ENCODE measurements around the gene UGT1A9. TPM values are rescaled to one million over a fixed set of nuclear protein-coding genes. Genes with fewer than 3 reads are reported as not detected.

UGT1A9 gene
- polyA plus RNA-seq, 1 donor (not counting 4 experiments of a cell fraction or from before 2014, with no cell fraction given) = not detected

DNA sequence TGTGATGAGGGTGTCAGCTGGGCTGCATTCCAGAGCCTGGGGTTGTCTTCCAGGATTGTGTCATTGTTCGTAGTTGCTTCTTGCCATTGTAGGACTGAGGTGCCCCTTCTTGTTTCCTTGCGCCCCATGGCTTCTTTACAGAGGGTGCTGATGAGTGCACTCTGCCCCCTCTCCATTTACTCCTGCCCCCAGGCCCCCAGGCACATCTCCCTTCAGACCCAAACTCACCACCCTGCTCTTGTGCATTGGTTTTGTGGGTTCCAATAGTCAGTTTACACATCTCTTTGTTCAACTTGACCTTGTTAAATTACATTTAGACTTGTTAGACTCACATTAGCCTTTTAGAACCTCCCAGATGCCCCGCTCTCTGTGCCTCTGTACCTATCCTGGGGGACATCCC lies 149.5 kb downstream of the UGT1A9 start:
- H3K9me3 ChIP-seq (ENCODE audit: control insufficient read depth, low read depth, low read length) = no peaks in the 10 kb centered on the region
- H3K27ac ChIP-seq (ENCODE audit: control insufficient read depth, insufficient read depth, low read length) = no peak overlapping the region
- no peaks in the 10 kb centered on the region for H4K20me1 ChIP-seq (ENCODE audit: control insufficient read depth, extremely low read depth, insufficient read depth, low read length)
- FAIRE-seq (no peak), DNase-seq (ENCODE audit: low read depth, low spot score) (no peak)
- TF ChIP-seq, protein P1, sequence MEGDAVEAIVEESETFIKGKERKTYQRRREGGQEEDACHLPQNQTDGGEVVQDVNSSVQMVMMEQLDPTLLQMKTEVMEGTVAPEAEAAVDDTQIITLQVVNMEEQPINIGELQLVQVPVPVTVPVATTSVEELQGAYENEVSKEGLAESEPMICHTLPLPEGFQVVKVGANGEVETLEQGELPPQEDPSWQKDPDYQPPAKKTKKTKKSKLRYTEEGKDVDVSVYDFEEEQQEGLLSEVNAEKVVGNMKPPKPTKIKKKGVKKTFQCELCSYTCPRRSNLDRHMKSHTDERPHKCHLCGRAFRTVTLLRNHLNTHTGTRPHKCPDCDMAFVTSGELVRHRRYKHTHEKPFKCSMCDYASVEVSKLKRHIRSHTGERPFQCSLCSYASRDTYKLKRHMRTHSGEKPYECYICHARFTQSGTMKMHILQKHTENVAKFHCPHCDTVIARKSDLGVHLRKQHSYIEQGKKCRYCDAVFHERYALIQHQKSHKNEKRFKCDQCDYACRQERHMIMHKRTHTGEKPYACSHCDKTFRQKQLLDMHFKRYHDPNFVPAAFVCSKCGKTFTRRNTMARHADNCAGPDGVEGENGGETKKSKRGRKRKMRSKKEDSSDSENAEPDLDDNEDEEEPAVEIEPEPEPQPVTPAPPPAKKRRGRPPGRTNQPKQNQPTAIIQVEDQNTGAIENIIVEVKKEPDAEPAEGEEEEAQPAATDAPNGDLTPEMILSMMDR (optimal IDR thresholded peaks at IDR 0.05 in 1 of 3, IDR thresholded peaks at IDR 0.05 in 1 of 3, conservative IDR thresholded peaks at IDR 0.05 in 1 of 3; ENCODE audit: extremely low read depth in 1 of 3, insufficient read depth in 2 of 3, low read length in 3 of 3) = no peak
- no peak for TF ChIP-seq EZH2 (IDR thresholded peaks at IDR 0.05; ENCODE audit: low read length)
- dilution Hi-C loops (cut with MboI; ENCODE audit: extremely low pct_ligation_motif_present, low sequenced_read_pairs) = no loop called here
- no peaks in the 10 kb centered on the region for H3K36me3 ChIP-seq (ENCODE audit: control insufficient read depth in 2 of 2, extremely low read depth in 1 of 2, insufficient read depth in 2 of 2, low read length in 2 of 2)
- no peak overlapping the region for H2AFZ ChIP-seq (ENCODE audit: control insufficient read depth, low read length)
- no peak overlapping the region for H3K4me2 ChIP-seq (ENCODE audit: control insufficient read depth, extremely low read depth, insufficient read depth, low read depth, low read length)
- H3K27me3 ChIP-seq (ENCODE audit: control insufficient read depth, extremely low read depth, insufficient read depth, low read length) = peaks cover 5% of the 10 kb centered on the region
- H3K4me1 ChIP-seq (ENCODE audit: control insufficient read depth, extremely low read depth, insufficient read depth, low read length) = no peaks in the 10 kb centered on the region
- no peaks in the 10 kb centered on the region for H3K9me1 ChIP-seq (ENCODE audit: control insufficient read depth, extremely low read depth, insufficient read depth, low read length)
- no peak overlapping the region for H3K4me3 ChIP-seq (ENCODE audit: control insufficient read depth in 2 of 3, extremely low read depth in 1 of 3, insufficient read depth in 2 of 3, low read depth in 1 of 3, low read length in 3 of 3)
- H3K9ac ChIP-seq (ENCODE audit: control insufficient read depth, extremely low read depth, insufficient read depth, low read length) = no peak overlapping the region
- no peaks in the 10 kb centered on the region for H3K79me2 ChIP-seq (ENCODE audit: control insufficient read depth, insufficient read depth, low read length)

DNA sequence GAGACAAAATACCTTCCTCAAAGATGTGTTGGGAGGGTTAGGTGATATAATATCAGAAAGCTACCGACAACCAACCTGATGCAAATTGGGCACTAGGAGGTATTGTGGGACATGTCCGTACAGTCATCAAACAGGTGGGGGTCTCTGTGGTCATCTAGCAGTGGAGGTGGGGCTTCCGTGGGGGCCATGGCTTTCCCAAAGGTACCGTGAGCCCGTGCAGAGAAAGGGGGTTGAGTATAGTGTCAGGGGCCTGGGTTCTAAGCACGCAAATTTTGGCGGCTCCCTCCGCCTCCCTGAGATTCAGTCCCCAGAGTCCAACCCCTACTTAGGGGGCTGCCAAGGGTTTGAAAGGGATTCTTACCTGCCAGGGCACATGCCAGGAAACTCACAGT lies 150.0 kb downstream of the UGT1A9 start:
- TF ChIP-seq, protein P1 (optimal IDR thresholded peaks at IDR 0.05 in 1 of 3, IDR thresholded peaks at IDR 0.05 in 1 of 3, conservative IDR thresholded peaks at IDR 0.05 in 1 of 3; ENCODE audit: extremely low read depth in 1 of 3, insufficient read depth in 2 of 3, low read length in 3 of 3) = no peak
- TF ChIP-seq EZH2 (IDR thresholded peaks at IDR 0.05; ENCODE audit: low read length) = no peak
- Histone ChIP-seq H3K4me1 (ENCODE audit: control insufficient read depth, extremely low read depth, insufficient read depth, low read length) (no peaks in the 10 kb centered on the region), H3K36me3 (ENCODE audit: control insufficient read depth in 2 of 2, extremely low read depth in 1 of 2, insufficient read depth in 2 of 2, low read length in 2 of 2) (no peaks in the 10 kb centered on the region), H4K20me1 (ENCODE audit: control insufficient read depth, extremely low read depth, insufficient read depth, low read length) (no peaks in the 10 kb centered on the region), H3K4me3 (ENCODE audit: control insufficient read depth in 2 of 3, extremely low read depth in 1 of 3, insufficient read depth in 2 of 3, low read depth in 1 of 3, low read length in 3 of 3) (no peak overlapping the region), H2AFZ (ENCODE audit: control insufficient read depth, low read length) (no peak overlapping the region), H3K4me2 (ENCODE audit: control insufficient read depth, extremely low read depth, insufficient read depth, low read depth, low read length) (no peak overlapping the region), H3K27ac (ENCODE audit: control insufficient read depth, insufficient read depth, low read length) (no peak overlapping the region), H3K9ac (ENCODE audit: control insufficient read depth, extremely low read depth, insufficient read depth, low read length) (no peak overlapping the region), H3K9me1 (ENCODE audit: control insufficient read depth, extremely low read depth, insufficient read depth, low read length) (no peaks in the 10 kb centered on the region), H3K79me2 (ENCODE audit: control insufficient read depth, insufficient read depth, low read length) (no peaks in the 10 kb centered on the region), H3K27me3 (ENCODE audit: control insufficient read depth, extremely low read depth, insufficient read depth, low read length) (peaks cover 5% of the 10 kb centered on the region), H3K9me3 (ENCODE audit: control insufficient read depth, low read depth, low read length) (no peaks in the 10 kb centered on the region)
- FAIRE-seq (no peak), DNase-seq (ENCODE audit: low read depth, low spot score) (no peak)
- dilution Hi-C loops (cut with MboI; ENCODE audit: extremely low pct_ligation_motif_present, low sequenced_read_pairs) = no loop called here

All from keratinocyte (primary cell).